GM12878 (cell line): ENCODE results near the gene THAP4. TPM values are rescaled to one million over a fixed set of nuclear protein-coding genes. Genes with fewer than 3 reads are reported as not detected.

ENCODE experiments used
- ATAC-seq: fragments of 200-7000 bp; cut with Tn5 transposase; 3 replicates; pipeline ENCODE4 v1.9.1; 2020; ENCODE audit warnings: mild to moderate bottlenecking, moderate library complexity
- BruUV-seq: library from RNA; stranded (reverse); fragments of 400-500 nt; replicated peaks from 2 replicates; lab custom pipeline; 2021; lab: Mats Ljungman, UMichigan
- CTCF ChIA-PET: fragments of 300-600 bp; sonication (Branson Sonifier 250); formaldehyde crosslinking; extraction: SDS; loops from one replicate; lab custom pipeline; 2021; ENCODE audit warnings: inconsistent platforms; lab: Yijun Ruan, JAX
- POLR2A ChIA-PET: fragments of 350-600 bp; formaldehyde crosslinking; extraction: SDS; loops from one replicate; lab custom pipeline; 2021; ENCODE audit warnings: inconsistent platforms; lab: Charles Lee
- RAD21 ChIA-PET: fragments of 300-600 bp; sonication (Branson Sonifier 250); formaldehyde crosslinking; loops from one replicate; lab custom pipeline; 2023; ENCODE audit warnings: antibody characterized with exemption; ENCODE audit not compliant: unreplicated experiment; lab: Charles Lee
- SMC1A ChIA-PET: fragments of 300-600 bp; sonication (Branson Sonifier 250); formaldehyde crosslinking; loops from one replicate; lab custom pipeline; 2023; ENCODE audit not compliant: unreplicated experiment, uncharacterized antibody; lab: Charles Lee
- DNase-seq: peaks from one replicate; pipeline ENCODE4 v3.0.0-alpha.2; 2011; ENCODE audit warnings: low read depth, low spot score
- FAIRE-seq: peaks from 3 replicates; lab custom pipeline; 2011; peaks lifted over from hg19 to GRCh38; lab: Jason Lieb, UNC
- H2AFZ ChIP-seq: 2 replicates; pipeline ENCODE4 v1.6.0; 2011; ENCODE audit warnings: low read depth, low read length, control low read depth; ENCODE audit not compliant: control insufficient read depth
- H3K27ac ChIP-seq: 2 replicates; pipeline ENCODE4 v1.5.1; 2011; ENCODE audit warnings: control low read depth; ENCODE audit not compliant: control insufficient read depth, insufficient read depth
- H3K27me3 ChIP-seq, 2 experiments: replicated peaks in 1 of 2; 2 replicates each; pipeline versions ENCODE4 v1.6.0 to v1.6.1; 2011; ENCODE audit warnings: low read length in 1 of 2; ENCODE audit not compliant: control insufficient read depth in 2 of 2, insufficient read depth in 2 of 2
- H3K36me3 ChIP-seq, 2 experiments: 2 replicates each; pipeline ENCODE4 v1.5.1; 2011; ENCODE audit warnings: low read length in 1 of 2; ENCODE audit not compliant: control insufficient read depth in 2 of 2, insufficient read depth in 2 of 2
- H3K4me1 ChIP-seq: 2 replicates; pipeline ENCODE4 v1.6.1; 2011; ENCODE audit warnings: mild to moderate bottlenecking, low read length, moderate library complexity, mixed read lengths; ENCODE audit not compliant: control insufficient read depth, insufficient read depth
- H3K4me2 ChIP-seq: 2 replicates; pipeline ENCODE4 v1.6.0; 2011; ENCODE audit warnings: control low read depth; ENCODE audit not compliant: control insufficient read depth, insufficient read depth
- H3K4me3 ChIP-seq: fragments of 200-600 bp; sonication (generic); 2 replicates; pipeline ENCODE4 v1.5.1; 2016
- H3K79me2 ChIP-seq: 2 replicates; pipeline ENCODE4 v1.6.0; 2011; ENCODE audit warnings: low read length; ENCODE audit not compliant: control insufficient read depth, insufficient read depth
- H3K9ac ChIP-seq: 2 replicates; pipeline ENCODE4 v1.8.0; 2011; ENCODE audit warnings: low read length, control low read depth, mixed read lengths; ENCODE audit not compliant: control insufficient read depth, insufficient read depth
- H3K9me3 ChIP-seq: replicated peaks from 3 replicates; pipeline ENCODE4 v1.5.1; 2011; ENCODE audit warnings: mild to moderate bottlenecking, low read length; ENCODE audit not compliant: control insufficient read depth, insufficient read depth
- H4K20me1 ChIP-seq: 2 replicates; pipeline ENCODE4 v1.6.0; 2011; ENCODE audit not compliant: control insufficient read depth, insufficient read depth
- E2F4 ChIP-seq: IDR thresholded peaks from 2 replicates; pipeline ENCODE4 v1.6.1; 2012; ENCODE audit warnings: low read depth, low read length, improper control_type of control experiment
- IRF5 ChIP-seq: fragments of 450-650 bp; IDR thresholded peaks from 2 replicates; pipeline ENCODE4 v1.6.1; 2017; ENCODE audit warnings: borderline replicate concordance
- NRF1 ChIP-seq: conservative IDR thresholded peaks from 2 replicates; pipeline ENCODE4 v1.6.1; 2011; ENCODE audit warnings: mild to moderate bottlenecking, low read depth, low read length, improper control_type of control experiment
- WGBS: methylation state at CpG from one replicate; pipeline ENCODE4 v1.1.6; 2016; ENCODE audit warnings: low lambda C conversion rate; ENCODE audit not compliant: insufficient replicate concordance, insufficient coverage; ENCODE audit errors: missing lambda C conversion rate; 5-methylcytosine and 5-hydroxymethylcytosine counted together
- in situ Hi-C: fragments of 300-500 bp; cut with MboI; formaldehyde crosslinking; loops from 9 replicates; pipeline ENCODE4 v1.14.3; 2018; ENCODE audit warnings: mixed read lengths
- intact Hi-C: fragments of 100-400 bp; cut with micrococcal nuclease; formaldehyde crosslinking; loops from one replicate; pipeline ENCODE4 v1.14.2; 2022; ENCODE audit not compliant: unreplicated experiment
- polyA plus RNA-seq, 11 experiments: library from polyadenylated mRNA; depleted of rRNA in 4 of 11; unstranded in 6 of 11; stranded (reverse) in 5 of 11; fragments of >200 nt; fragmentation: Nextera tagmentation in 4 of 11; fragmentation: Illumina TruSeq in 1 of 11; extraction: Ambion mirVana in 4 of 11; extraction: Trizol in 1 of 11; gene quantifications; 1 replicate in 1 of 11; 2 replicates in 10 of 11; pipeline versions ENCODE4 v1.2.1 to v1.2.3, GENCODE V29; 2011 to 2016; ENCODE audit warnings: inconsistent platforms in 2 of 11, missing spikeins in 2 of 11, low read depth in 1 of 11
- total RNA-seq, 4 experiments: library from RNA; depleted of rRNA in 3 of 4; stranded (reverse); fragments of >200 nt in 3 of 4; fragmentation: Illumina TruSeq in 1 of 4; extraction: Trizol in 1 of 4; gene quantifications; 2 replicates each; pipeline versions ENCODE4 v1.2.1 to v1.2.3, GENCODE V29; 2013 to 2021

The THAP4 gene
- total and polyA plus RNA-seq, 10 of the 15 experiments (the other 5 are each of a cell fraction or from before 2014, with no cell fraction given): 12.9 to 67.7 (median 44.5) TPM

GRCh38 chr2:241616168-241617125 is 20.5 kb downstream of the THAP4 start:
- Histone ChIP-seq H3K4me1 (peaks cover 9% of the 10 kb centered on the region), H4K20me1 (no peaks in the 10 kb centered on the region), H3K27ac (no peak overlapping the region), H3K79me2 (peaks cover 29% of the 10 kb centered on the region), H2AFZ (no peak overlapping the region), H3K9ac (no peak overlapping the region), H3K4me2 (peak overlapping the region; percentile 95), H3K9me3 (no peaks in the 10 kb centered on the region), H3K4me3 (no peak overlapping the region), H3K27me3 (no peaks in the 10 kb centered on the region), H3K36me3 (peaks cover 4 to 8% of the 10 kb centered on the region in 2 experiments)
- ChIA-PET CTCF (no interaction called here), POLR2A (no interaction called here), RAD21 (no interaction called here), SMC1A (interaction anchor here (0.8 kb wide), 1 partner anchor 10 kb away, joined by 3 read pairs; no protein-coding TSS in a partner anchor)
- DNase-seq (no peak), FAIRE-seq (no peak), ATAC-seq (no peak)
- no peak for TF ChIP-seq IRF5
- no peak for TF ChIP-seq NRF1
- TF ChIP-seq E2F4: no peak
- WGBS: 91% methylated on average over 29 of the region's 30 CpGs
- BruUV-seq: TSS peak; percentile 54
- in situ Hi-C loops (no loop called here), intact Hi-C loops (loop anchor here (10.0 kb wide), 1 partner anchor 262 kb away; the partner anchor contains the start of gene FARP2)
